ENCODE results near the gene TOR1AIP2.
"Not testable (repeated sequence)": the region's sequence is repeated elsewhere in the genome, so short reads cannot be mapped to it uniquely, and the experiment has no call there.

DNA sequence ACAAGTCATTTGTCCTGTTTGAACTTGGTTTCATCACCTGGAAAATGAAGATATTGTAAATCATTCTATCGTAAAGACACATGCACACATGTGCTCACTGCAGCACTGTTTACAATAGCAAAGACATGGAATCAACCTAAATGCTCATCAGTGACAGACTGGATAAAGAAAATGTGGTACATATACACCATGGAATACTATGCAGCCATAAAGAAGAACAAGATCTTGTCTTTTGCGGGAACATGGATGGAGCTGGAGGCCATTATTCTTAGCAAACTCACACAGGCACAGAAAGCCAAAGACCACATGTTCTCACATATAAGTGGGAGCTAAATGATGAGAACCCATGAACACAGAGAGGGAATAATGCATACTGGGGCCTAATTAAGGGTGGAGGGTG, 73.2 kb downstream of the TOR1AIP2 start:
- TF ChIP-seq, protein P1, sequence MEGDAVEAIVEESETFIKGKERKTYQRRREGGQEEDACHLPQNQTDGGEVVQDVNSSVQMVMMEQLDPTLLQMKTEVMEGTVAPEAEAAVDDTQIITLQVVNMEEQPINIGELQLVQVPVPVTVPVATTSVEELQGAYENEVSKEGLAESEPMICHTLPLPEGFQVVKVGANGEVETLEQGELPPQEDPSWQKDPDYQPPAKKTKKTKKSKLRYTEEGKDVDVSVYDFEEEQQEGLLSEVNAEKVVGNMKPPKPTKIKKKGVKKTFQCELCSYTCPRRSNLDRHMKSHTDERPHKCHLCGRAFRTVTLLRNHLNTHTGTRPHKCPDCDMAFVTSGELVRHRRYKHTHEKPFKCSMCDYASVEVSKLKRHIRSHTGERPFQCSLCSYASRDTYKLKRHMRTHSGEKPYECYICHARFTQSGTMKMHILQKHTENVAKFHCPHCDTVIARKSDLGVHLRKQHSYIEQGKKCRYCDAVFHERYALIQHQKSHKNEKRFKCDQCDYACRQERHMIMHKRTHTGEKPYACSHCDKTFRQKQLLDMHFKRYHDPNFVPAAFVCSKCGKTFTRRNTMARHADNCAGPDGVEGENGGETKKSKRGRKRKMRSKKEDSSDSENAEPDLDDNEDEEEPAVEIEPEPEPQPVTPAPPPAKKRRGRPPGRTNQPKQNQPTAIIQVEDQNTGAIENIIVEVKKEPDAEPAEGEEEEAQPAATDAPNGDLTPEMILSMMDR (conservative IDR thresholded peaks at IDR 0.05; ENCODE audit: low read depth, low read length): not testable (repeated sequence)
- not testable (repeated sequence) for TF ChIP-seq EZH2phosphoT487 (IDR thresholded peaks at IDR 0.05; ENCODE audit: borderline replicate concordance, low read length); EZH2 (IDR thresholded peaks at IDR 0.05; ENCODE audit: low read length, unreplicated experiment)
